HCEC 1CT (cell line): ENCODE results near the gene OS9.

Experiments
- DNase-seq: peaks from one replicate; pipeline ENCODE4 v3.0.0-alpha.2; 2017

Gene OS9

DNA sequence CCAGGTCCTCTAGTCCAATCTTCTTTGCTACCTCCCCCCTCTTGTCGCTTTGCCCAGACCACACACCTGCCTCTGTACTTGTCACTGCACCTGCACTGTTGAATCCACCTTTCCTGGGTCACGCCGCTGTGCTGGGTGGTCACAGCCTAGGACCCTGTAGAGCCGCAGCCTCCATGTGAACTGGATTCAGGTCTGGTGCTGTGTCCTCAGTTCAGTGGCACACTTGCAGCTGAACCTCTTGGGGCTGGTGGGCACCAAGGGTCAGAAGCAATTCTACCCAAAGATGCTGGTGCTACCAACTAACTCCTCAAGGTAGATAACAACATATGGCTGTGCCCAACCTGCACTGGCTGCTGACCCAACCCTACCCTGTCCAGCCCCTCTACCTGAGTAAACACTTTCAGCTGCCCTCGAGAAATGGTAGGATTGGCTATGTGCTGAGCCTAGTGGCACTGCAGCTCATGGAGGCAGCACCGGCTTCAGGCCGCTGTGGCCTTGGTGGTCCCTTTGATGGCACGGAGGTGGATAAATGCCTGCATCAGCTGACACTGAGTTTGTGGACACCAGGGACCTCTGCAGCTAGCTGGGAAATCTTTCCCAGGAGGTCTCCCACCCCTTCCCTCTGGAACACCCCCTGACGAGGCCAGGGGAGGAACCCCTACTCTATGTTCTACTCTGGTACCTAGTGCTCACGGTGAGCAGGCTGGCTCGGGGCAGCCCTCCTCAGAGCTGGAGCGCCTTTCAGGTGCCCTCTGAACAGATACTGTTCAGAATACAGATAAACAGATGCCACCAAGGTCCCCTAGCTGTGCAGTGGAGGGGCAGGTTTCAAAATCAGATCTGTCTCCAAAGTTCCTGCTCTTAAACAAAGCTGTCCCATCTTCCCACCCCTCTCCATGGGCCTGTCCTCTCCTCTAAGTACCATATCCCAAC lies 30.3 kb downstream of the OS9 start:
- no peak for DNase-seq

DNA sequence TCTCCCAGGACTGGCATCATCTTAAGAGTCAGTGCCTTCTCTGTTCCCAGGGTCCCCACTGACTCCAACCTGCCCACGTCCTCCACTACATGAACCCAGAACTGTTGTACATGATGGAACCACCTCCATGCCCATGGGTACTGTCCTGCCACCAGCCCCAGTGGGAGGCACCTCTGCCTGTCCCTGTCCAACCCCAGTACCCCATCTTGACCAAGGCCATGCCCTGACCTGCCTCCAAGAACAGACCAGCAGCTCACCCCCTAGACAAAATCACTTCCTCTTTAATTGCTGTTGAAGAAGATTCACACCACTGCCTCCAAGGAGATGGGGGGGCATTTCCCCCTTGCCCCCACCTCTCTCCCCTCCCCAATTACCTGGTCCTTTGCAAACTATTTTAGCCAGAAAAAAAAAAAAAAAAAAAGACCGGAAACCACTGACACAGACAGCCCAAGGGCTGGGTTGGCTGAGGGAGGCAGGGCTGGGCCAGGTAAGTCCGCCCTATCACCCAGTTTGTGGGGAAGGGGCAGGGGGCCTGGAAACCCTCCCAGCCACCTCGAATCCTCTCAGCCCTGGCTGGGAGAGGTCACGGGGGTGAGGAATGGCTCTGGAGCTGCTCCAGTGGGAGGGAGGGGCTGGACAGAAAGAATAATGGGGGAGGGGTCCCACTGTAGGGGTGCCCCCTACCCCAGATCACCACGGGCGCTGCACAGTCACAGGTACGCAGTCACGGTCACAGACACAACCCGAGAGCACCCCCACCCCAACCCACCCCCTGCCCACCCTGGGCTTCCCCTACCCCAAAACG lies 31.2 kb downstream of the OS9 start:
- DNase-seq = no peak

- DNase-seq = no peak
These were observed 31.9 kb downstream of the OS9 start for GRCh38 chr12:57725851-57726150.

GRCh38 chr12:57726151-57726883 lies 32.4 kb downstream of the OS9 start:
- peak; percentile 87 for DNase-seq

DNA sequence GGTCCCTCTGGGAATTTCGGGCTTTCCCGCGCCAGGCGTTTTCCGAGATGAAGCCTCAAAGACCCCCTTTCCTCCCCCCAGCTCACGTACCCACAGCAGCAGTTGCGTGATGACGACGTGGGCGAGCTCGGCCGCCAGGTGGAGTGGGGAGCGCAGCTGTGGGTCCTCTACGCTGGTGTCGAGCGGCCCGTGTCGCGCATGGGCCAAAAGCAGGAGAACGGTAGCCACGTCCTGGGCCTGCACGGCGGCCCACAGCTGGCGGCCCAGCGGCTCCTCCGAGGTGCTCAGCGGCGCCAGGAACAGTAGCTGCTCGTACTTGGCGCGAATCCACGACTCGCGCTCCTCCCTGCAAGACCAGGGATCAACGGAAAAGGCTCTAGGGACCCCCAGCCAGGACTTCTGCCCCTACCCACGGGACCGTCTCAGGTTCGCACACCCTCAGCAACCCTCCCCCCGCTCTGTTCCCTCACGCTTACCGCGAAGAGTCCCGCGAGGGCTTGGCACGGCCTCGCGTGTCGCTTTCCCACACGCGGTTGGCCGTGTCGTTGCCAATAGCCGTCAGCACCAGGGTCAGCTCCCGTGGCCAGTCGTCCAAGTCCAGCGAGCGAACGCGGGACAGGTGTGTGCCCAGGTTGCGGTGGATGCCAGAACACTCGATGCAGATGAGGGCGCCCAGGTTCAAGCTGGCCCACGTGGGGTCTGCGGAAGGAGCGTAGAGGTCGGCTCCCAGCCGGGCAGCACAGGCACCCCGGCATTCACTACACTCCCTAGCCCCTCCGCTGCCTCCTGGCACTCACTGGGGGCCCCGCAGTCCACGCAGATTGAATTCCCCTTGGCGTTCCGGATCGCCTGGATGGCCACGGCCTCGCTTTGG lies 33.2 kb downstream of the OS9 start:
- DNase-seq = no peak

DNA sequence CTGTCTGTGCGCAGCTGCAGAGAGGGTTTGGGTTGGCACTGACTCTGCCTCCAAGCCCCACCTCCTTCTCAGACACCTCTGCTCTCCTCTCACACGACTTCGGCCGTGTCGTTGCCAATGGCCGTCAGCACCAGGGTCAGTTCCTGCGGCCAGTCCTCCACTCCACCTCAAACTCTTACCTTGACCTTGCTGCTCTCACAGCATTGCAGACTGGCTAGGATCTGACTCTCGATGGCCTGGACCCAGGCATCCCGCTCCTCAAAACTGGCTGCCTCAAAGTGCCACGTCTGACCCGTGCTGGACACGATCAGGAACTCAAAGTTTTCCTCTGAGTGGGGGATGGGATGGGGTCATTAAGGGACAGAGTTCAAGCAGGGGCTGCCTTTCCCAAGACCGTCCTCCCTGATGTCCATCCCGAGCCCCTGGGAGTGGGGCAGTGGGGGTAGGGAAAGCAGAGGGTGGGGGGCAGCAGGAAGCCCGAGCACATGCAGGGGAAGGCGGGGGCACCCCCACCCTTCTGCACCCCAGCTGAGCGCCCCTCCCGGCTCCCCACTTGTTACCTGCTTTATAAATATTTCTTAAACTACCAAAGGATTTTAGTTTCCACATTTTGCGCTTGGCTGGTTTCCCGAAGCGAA lies 33.9 kb downstream of the OS9 start:
- no peak for DNase-seq

DNA sequence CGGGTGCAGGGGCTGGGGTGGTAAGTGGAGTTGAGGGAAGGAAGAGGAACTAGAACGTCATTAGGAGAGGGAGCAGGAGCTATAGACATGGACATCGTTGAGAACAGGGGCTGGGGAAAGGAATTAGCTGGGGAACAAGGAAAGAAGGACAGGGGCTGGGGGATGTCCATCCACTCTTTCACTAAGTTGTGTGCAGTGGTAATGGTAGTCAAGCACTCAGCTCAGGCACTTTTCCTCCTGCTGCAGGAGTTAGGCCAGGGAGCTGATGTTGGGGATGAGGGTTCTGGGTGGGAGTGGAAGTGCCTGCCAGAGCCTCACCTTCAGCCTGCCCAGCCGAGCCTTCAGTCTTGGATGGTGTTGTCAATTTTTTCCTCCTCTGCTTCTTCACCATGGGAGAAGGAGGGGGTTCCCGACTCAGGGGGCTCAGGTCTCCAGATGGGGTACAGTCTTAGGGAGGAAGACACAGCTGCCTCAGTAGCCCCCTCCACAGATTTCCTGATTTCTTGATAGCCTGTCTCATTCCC lies 35.5 kb downstream of the OS9 start:
- no peak for DNase-seq

GRCh38 chr12:57730336-57731067 lies 36.6 kb downstream of the OS9 start:
- DNase-seq = no peak

DNA sequence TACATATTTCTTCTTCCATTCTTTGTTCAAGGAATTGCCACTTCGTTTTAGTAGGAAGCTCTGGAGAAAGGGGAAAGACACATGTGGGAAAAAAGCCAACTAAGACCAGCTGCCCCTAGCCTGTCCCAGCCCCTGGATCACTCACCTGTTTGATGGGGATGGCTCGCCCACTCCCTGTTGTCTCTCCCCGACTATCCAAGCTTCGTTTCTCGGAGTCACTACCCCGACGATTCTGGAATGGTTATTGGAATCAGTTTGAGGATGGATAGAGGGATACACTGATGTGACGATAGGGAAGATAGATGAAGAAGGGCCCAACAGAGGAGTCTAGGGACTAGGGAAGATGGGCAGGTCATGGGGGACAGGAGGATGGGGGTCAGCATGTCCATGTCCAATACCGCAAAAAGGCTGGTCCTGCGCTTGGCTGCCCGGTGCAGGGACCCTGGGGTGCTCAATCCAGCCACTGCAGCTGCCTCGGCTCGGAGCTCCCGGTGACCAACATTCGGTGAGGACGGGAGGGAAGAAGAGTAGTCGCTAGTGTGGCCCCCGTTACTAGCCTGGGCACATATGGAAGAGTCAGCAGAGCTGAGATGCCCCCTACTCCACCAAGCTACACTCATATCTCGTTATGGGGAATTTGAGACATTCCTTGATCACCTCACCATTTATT lies 37.6 kb downstream of the OS9 start:
- DNase-seq = no peak

DNA sequence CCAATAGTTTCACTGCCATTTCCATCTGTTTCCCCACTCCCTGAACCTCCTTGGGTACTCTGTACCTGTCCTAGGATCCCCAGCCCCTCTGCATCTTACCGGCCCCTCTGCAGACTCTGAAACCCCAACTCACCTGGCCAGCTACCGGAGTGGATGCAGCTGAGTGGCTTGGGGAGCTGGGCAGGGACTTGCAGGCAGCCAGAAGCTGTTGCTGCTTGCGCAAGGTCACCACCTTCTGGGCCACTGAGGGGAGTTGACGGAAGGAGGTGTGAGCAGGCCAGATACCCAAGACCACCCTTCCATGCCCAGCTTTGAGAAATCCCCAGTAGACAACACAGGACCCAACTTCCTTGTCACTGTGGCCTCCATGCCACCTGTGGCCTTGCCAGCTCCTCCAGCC lies 38.3 kb downstream of the OS9 start:
- no peak for DNase-seq

DNA sequence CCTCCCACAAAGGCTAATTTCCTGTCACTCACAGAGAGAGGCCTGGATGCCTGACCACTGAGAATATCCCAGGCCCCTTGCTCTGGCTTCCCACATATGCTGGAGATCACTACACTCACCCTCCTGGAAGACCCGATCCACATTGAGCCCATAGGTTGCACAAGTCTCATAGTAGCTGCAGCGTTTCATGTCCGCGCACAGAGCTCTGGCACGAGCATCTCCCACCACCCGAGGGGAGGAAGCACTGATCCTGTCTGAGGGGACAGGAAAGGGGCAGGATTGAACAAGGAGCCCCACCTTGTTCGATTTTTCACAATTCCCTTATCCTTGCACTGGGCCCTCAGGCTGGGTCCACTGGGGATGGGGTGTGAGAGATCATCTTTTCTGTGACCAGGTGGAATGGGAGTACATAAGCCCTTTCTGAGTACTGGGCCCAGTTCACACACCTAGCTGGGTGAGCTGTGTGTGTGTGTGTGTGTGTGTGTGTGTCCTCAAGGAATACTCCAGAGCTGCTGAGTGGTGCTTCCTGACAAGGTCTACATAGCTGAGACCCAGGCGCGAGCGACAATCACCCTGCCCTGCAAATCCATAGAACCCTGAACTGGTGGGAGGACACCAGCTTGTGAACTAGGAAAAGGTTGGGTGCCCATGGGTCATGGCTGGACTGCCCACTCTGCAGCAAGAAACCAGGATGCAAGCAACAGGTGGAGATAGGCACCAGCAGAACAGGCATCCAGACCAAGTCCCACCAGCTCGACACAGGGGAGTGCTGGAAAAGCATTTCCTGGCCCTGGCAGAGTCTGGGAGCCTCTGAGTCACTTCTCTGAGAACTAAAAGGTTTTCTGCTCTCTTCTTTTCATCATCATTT lies 39.0 kb downstream of the OS9 start:
- no peak for DNase-seq

DNA sequence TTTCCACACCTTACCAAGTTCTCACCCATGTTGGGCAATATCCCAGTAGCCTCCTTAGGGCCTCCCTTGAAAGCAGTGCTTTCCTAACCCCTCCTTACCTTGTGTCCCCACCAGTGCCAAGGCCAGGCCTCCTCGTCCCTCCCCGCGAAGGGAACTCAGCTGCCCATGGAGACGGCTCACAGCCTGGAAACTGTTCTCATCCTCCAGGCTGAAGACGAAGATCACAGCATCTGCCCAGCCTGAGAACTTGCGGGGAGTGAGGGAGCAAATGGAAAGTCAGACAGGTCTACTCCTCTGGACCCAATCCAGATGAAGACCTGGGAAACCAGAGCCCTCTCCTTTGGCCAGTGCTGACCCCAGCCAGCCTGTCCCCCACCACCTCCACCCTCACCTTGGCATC lies 40.0 kb downstream of the OS9 start:
- no peak for DNase-seq

DNA sequence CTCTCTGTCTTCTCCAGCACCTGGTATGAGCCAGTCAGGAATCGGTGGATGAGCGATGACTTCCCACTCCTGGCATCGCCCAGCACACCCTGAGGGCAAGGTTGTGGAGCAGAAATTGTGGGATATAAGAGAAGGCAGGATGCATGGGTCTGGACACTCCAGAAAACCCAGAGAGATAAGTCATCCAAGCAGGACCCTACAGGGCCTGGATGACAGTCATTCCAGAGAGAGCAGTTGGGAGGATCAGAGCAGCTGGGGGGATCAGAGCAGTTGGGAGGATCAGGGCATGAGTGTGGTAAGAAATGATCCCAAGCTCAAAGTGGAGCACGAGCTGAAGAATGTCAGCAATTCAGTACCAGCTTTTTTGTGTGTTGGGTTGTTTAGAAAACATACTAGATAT lies 40.7 kb downstream of the OS9 start:
- no peak for DNase-seq

DNA sequence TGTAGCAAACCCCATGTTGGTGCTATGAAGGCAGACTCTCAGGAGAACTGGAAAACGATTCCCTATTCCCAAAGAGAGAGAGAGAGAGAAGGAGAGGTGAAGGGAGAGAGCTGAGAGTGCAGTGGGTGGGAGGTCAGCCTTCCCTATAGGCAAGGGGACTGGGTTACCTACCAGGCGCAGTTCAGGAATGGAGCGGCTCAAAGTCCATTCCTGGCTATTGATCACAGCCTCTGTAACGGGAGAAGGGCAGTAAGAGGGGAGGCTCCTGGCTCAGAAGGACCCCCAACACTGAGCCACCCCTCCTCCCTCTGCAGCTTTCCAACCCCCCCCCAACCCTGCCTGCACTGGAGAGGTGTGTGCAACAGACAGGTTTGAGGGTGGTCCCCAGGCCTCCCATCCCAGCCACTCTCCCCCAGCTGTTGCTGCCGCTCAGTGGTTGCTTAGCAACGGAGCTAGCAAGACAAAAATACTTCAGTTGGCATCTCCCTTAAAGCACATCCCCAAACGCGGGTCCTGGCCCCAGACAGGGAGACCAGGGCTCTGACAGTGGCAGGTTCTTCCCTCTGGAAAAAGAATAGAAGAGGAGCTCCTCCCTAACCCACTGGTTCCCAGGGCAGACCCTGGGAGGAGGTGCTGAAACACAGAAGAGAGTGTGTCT lies 41.4 kb downstream of the OS9 start:
- DNase-seq = no peak

GRCh38 chr12:57735952-57736740 lies 42.2 kb downstream of the OS9 start:
- peak; percentile 57 for DNase-seq

- no peak for DNase-seq
These were observed 43.0 kb downstream of the OS9 start for GRCh38 chr12:57736741-57737466.
